Embryonic facial prominence (tissue), 1 donor: ENCODE results near the gene HSPA14.
"Not testable (repeated sequence)": the region's sequence is repeated elsewhere in the genome, so short reads cannot be mapped to it uniquely, and the experiment has no call there.

ENCODE experiments used
- DNase-seq: peaks from one replicate; pipeline ENCODE4 v3.0.0-alpha.2; 2016; ENCODE audit errors: extremely low spot score

The HSPA14 gene

GRCh38 chr10:14837003-14837756 lies 926 bp upstream of the HSPA14 start:
- DNase-seq, result peak; percentile 28

- peak; percentile 19 for DNase-seq
Measured at GRCh38 chr10:14838582-14839304, 637 bp downstream of the HSPA14 start.

- DNase-seq, result no peak
Measured at GRCh38 chr10:14839305-14839695, 1.2 kb downstream of the HSPA14 start.

- DNase-seq, result no peak
Measured at GRCh38 chr10:14840178-14840577, 2.1 kb downstream of the HSPA14 start.

- DNase-seq, result no peak
Measured at GRCh38 chr10:14843327-14843988, 5.4 kb downstream of the HSPA14 start.

GRCh38 chr10:14844948-14845347 lies 6.8 kb downstream of the HSPA14 start:
- no peak for DNase-seq

GRCh38 chr10:14852236-14852635 lies 14.1 kb downstream of the HSPA14 start:
- DNase-seq, result no peak

GRCh38 chr10:14855453-14855852 lies 17.3 kb downstream of the HSPA14 start:
- DNase-seq, result no peak

- no peak for DNase-seq
Measured at GRCh38 chr10:14858338-14858960, 20.3 kb downstream of the HSPA14 start.

GRCh38 chr10:14859043-14859442 lies 20.9 kb downstream of the HSPA14 start:
- DNase-seq, result no peak

GRCh38 chr10:14859775-14860174 lies 21.7 kb downstream of the HSPA14 start:
- DNase-seq, result no peak

- DNase-seq, result no peak
Measured at GRCh38 chr10:14860791-14861190, 22.7 kb downstream of the HSPA14 start.

- DNase-seq, result not testable (repeated sequence)
Measured at GRCh38 chr10:14864466-14864865, 26.4 kb downstream of the HSPA14 start.

GRCh38 chr10:14864871-14865270 lies 26.8 kb downstream of the HSPA14 start:
- DNase-seq, result not testable (repeated sequence)

GRCh38 chr10:14873090-14873760 lies 35.1 kb downstream of the HSPA14 start:
- DNase-seq, result no peak

GRCh38 chr10:14875941-14876340 lies 37.8 kb downstream of the HSPA14 start:
- no peak for DNase-seq

- no peak for DNase-seq
Measured at GRCh38 chr10:14876764-14877163, 38.7 kb downstream of the HSPA14 start.

GRCh38 chr10:14878266-14879123 lies 40.4 kb downstream of the HSPA14 start, which contains the start of gene SUV39H2:
SUV39H2 (plus strand) TSS chr10:14878866; CDS start chr10:14878889, 23 bp downstream.
- peak; percentile 90 for DNase-seq

GRCh38 chr10:14879124-14879927 lies 41.2 kb downstream of the HSPA14 start:
- no peak for DNase-seq

- DNase-seq, result no peak
Measured at GRCh38 chr10:14879928-14880193, 41.8 kb downstream of the HSPA14 start.
